ENCODE measurements around the gene KCNIP3.

KCNIP3 gene

GRCh38 chr2:95266781-95267430 lies 30.2 kb upstream of the KCNIP3 start:
- Histone ChIP-seq H3K4me3 (replicated peaks; ENCODE audit: insufficient read depth, low read length) (no peak overlapping the region), H3K27me3 (ENCODE audit: insufficient read depth, poor library complexity, severe bottlenecking) (no peaks in the 10 kb centered on the region), H3K27ac (replicated peaks) (no peak overlapping the region)
- DNase-seq (ENCODE audit: low read depth in 1 of 2, low spot score in 1 of 2): no peak
- no peak for TF ChIP-seq GABPA (IDR thresholded peaks at IDR 0.05; ENCODE audit: low read depth)
- TF ChIP-seq, protein P1, sequence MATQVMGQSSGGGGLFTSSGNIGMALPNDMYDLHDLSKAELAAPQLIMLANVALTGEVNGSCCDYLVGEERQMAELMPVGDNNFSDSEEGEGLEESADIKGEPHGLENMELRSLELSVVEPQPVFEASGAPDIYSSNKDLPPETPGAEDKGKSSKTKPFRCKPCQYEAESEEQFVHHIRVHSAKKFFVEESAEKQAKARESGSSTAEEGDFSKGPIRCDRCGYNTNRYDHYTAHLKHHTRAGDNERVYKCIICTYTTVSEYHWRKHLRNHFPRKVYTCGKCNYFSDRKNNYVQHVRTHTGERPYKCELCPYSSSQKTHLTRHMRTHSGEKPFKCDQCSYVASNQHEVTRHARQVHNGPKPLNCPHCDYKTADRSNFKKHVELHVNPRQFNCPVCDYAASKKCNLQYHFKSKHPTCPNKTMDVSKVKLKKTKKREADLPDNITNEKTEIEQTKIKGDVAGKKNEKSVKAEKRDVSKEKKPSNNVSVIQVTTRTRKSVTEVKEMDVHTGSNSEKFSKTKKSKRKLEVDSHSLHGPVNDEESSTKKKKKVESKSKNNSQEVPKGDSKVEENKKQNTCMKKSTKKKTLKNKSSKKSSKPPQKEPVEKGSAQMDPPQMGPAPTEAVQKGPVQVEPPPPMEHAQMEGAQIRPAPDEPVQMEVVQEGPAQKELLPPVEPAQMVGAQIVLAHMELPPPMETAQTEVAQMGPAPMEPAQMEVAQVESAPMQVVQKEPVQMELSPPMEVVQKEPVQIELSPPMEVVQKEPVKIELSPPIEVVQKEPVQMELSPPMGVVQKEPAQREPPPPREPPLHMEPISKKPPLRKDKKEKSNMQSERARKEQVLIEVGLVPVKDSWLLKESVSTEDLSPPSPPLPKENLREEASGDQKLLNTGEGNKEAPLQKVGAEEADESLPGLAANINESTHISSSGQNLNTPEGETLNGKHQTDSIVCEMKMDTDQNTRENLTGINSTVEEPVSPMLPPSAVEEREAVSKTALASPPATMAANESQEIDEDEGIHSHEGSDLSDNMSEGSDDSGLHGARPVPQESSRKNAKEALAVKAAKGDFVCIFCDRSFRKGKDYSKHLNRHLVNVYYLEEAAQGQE (IDR thresholded peaks at IDR 0.05; ENCODE audit: insufficient replicate concordance, low read depth): no peak
- TF ChIP-seq, protein P2, sequence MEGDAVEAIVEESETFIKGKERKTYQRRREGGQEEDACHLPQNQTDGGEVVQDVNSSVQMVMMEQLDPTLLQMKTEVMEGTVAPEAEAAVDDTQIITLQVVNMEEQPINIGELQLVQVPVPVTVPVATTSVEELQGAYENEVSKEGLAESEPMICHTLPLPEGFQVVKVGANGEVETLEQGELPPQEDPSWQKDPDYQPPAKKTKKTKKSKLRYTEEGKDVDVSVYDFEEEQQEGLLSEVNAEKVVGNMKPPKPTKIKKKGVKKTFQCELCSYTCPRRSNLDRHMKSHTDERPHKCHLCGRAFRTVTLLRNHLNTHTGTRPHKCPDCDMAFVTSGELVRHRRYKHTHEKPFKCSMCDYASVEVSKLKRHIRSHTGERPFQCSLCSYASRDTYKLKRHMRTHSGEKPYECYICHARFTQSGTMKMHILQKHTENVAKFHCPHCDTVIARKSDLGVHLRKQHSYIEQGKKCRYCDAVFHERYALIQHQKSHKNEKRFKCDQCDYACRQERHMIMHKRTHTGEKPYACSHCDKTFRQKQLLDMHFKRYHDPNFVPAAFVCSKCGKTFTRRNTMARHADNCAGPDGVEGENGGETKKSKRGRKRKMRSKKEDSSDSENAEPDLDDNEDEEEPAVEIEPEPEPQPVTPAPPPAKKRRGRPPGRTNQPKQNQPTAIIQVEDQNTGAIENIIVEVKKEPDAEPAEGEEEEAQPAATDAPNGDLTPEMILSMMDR (IDR thresholded peaks at IDR 0.05; ENCODE audit: insufficient read depth, low read length): no peak

DNA sequence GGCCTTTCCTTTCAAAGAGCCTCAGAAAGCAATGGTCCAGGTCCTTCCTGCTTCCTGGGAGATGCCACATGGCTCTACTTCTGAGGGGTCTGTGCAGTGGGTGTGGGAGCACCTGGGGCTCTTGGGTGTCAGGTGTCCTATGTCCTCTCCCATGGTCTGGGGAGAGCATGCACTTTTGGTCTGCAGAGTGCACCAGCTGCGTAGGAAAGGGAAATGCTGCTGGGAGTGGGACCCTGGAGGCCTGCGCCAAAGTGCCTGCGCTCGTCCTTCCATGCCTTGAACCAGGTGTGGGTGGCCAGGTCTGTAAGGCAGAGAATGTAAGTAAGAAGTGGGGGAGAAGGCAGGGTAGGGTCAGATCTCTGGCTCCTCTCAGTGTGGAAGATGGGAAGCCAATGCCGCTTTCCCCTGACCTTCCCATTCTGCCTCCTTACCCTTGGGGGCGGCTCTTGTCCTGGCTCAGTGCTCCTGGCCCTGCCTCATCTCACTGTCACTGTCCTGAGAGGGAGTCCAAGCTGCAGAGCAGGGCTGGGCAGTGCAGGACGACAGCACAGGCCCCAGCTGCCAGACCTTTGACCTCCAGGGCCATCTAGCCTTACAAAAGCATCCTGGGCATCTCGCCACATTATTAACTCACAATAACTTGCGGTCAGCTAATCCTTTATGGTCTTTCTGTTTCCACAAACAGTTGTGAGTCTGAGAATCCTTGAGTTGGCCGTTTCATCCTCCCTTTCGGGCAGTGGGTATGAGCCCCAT lies 29.5 kb upstream of the KCNIP3 start:
- Histone ChIP-seq H3K4me3 (replicated peaks; ENCODE audit: insufficient read depth, low read length) (no peak overlapping the region), H3K27me3 (ENCODE audit: insufficient read depth, poor library complexity, severe bottlenecking) (no peaks in the 10 kb centered on the region), H3K27ac (replicated peaks) (no peak overlapping the region)
- DNase-seq (ENCODE audit: low read depth in 1 of 2, low spot score in 1 of 2): no peak
- TF ChIP-seq SPI1 (IDR thresholded peaks at IDR 0.05; ENCODE audit: borderline replicate concordance, low read depth): no peak
- TF ChIP-seq, protein P1 (IDR thresholded peaks at IDR 0.05; ENCODE audit: insufficient replicate concordance, low read depth): no peak
- TF ChIP-seq POLR2AphosphoS5 (IDR thresholded peaks at IDR 0.05; ENCODE audit: low read depth): no peak
- TF ChIP-seq GABPA (IDR thresholded peaks at IDR 0.05; ENCODE audit: low read depth): no peak
- TF ChIP-seq, protein P2 (IDR thresholded peaks at IDR 0.05; ENCODE audit: insufficient read depth, low read length): no peak

DNA sequence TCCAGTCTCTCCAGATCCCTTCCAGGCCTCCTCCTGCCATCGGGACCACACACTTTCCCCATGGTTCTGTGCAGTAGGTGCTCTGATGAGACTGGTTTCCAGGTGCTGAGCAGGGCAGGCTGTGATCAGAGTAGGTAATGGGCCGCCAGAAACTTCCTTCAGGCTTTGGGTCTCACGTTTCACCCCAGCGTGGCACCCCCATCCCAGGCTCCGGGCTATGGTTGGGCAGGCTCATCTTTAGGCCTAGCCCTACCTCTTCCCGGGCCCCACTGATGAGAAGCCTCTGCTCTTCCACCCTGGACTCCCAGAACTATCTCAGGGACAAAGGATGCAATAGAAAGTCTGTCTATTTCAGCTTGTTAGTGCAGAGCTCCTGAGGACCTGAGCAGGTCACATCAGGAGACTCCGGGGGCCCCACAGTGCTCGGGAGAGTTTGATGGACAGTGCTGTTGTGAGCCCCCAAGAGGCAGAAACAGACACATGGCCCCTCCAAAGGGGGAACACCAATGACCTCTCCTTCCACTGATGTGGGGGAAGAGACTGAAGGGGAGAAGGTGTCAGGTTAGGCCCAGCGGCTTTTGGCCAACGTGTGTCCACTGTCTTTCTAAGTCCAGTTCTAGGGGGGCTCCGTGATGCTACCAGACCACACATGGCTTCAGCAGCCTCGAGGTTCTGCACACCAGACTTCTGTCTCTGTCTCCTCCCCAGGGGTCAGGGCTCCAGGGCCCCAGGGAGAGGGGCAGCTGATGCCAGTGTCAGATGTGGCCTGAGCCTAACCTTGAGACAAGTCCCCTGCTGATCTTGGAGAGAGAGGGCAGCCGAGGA lies 28.7 kb upstream of the KCNIP3 start:
- Histone ChIP-seq H3K27ac (replicated peaks) (no peak overlapping the region), H3K27me3 (ENCODE audit: insufficient read depth, poor library complexity, severe bottlenecking) (no peaks in the 10 kb centered on the region), H3K4me3 (replicated peaks; ENCODE audit: insufficient read depth, low read length) (no peak overlapping the region)
- TF ChIP-seq, protein P1 (IDR thresholded peaks at IDR 0.05; ENCODE audit: insufficient replicate concordance, low read depth): no peak
- TF ChIP-seq, protein P2 (IDR thresholded peaks at IDR 0.05; ENCODE audit: insufficient read depth, low read length): no peak
- TF ChIP-seq POLR2AphosphoS5 (IDR thresholded peaks at IDR 0.05; ENCODE audit: low read depth) (no peak), SPI1 (IDR thresholded peaks at IDR 0.05; ENCODE audit: borderline replicate concordance, low read depth) (no peak), GABPA (IDR thresholded peaks at IDR 0.05; ENCODE audit: low read depth) (no peak)
- DNase-seq (ENCODE audit: low read depth in 1 of 2, low spot score in 1 of 2): no peak
